Brain microvascular endothelial cell (primary cell): ENCODE data around the gene THBS3.
A peak's percentile ranks its signal among the peaks of the same experiment; 100 is the strongest.
"Not testable (repeated sequence)": the region's sequence is repeated elsewhere in the genome, so short reads cannot be mapped to it uniquely, and the experiment has no call there.

ENCODE experiments used
- DNase-seq: peaks from one replicate; pipeline ENCODE4 v3.0.0-alpha.2; 2020
- H3K27ac ChIP-seq: fragments of 250-450 bp; sonication (Bioruptor Pico); 2 replicates; pipeline ENCODE4 v1.5.1; 2020; ENCODE audit warnings: mild to moderate bottlenecking, moderate library complexity
- H3K27me3 ChIP-seq: fragments of 250-450 bp; sonication (Bioruptor Pico); replicated peaks from 2 replicates; pipeline ENCODE4 v1.5.1; 2020; ENCODE audit warnings: mild to moderate bottlenecking
- H3K36me3 ChIP-seq: fragments of 250-450 bp; sonication (Bioruptor Pico); replicated peaks from 2 replicates; pipeline ENCODE4 v1.5.1; 2020; ENCODE audit warnings: mild to moderate bottlenecking
- H3K4me3 ChIP-seq: 2 replicates; pipeline ENCODE4 v1.5.1; 2011; ENCODE audit warnings: low read depth, mild to moderate bottlenecking, control low read depth, low read length, moderate library complexity
- CTCF ChIP-seq: IDR thresholded peaks from 2 replicates; pipeline ENCODE4 v1.5.1; 2011; ENCODE audit warnings: low read depth, mild to moderate bottlenecking, moderate library complexity, low read length, control low read depth, inconsistent platforms; ENCODE audit errors: missing control alignments
- in situ Hi-C: cut with HindIII; loops from 2 replicates; pipeline ENCODE4 v1.10.0; 2017; ENCODE audit warnings: low sequenced_read_pairs, low pct_ligation_motif_present

Gene THBS3

GRCh38 chr1:155219592-155220031 is 11.9 kb upstream of the THBS3 start:
- no peak for TF ChIP-seq CTCF
- H3K36me3 ChIP-seq: no peaks in the 10 kb centered on the region
- H3K4me3 ChIP-seq: no peak overlapping the region
- H3K27me3 ChIP-seq: no peaks in the 10 kb centered on the region
- in situ Hi-C loops: no loop called here
- no peak overlapping the region for H3K27ac ChIP-seq
- DNase-seq: no peak

GRCh38 chr1:155218854-155219591 is 11.3 kb upstream of the THBS3 start:
- Histone ChIP-seq H3K36me3 (no peaks in the 10 kb centered on the region), H3K4me3 (peak overlapping the region; percentile 3), H3K27ac (no peak overlapping the region), H3K27me3 (no peaks in the 10 kb centered on the region)
- DNase-seq: peak; percentile 66
- in situ Hi-C loops: no loop called here
- TF ChIP-seq CTCF: no peak

- DNase-seq, in situ Hi-C loops, H3K27me3 ChIP-seq, H3K4me3 ChIP-seq, H3K36me3 ChIP-seq, H3K27ac ChIP-seq: not testable (repeated sequence)
Measured at GRCh38 chr1:155214702-155215101, 7.0 kb upstream of the THBS3 start.

- in situ Hi-C loops, H3K27me3 ChIP-seq, H3K36me3 ChIP-seq, DNase-seq, H3K4me3 ChIP-seq, H3K27ac ChIP-seq: not testable (repeated sequence)
Measured at GRCh38 chr1:155212051-155212440, 4.3 kb upstream of the THBS3 start.

GRCh38 chr1:155211381-155212050 is 3.8 kb upstream of the THBS3 start:
- DNase-seq, H3K27ac ChIP-seq, in situ Hi-C loops, H3K36me3 ChIP-seq, H3K27me3 ChIP-seq, H3K4me3 ChIP-seq: not testable (repeated sequence)

GRCh38 chr1:155210314-155211104 is 2.8 kb upstream of the THBS3 start:
- no peaks in the 10 kb centered on the region for H3K27me3 ChIP-seq
- DNase-seq: no peak
- in situ Hi-C loops: no loop called here
- peaks cover 6% of the 10 kb centered on the region for H3K36me3 ChIP-seq
- no peak overlapping the region for H3K27ac ChIP-seq
- no peak for TF ChIP-seq CTCF
- no peak overlapping the region for H3K4me3 ChIP-seq

- in situ Hi-C loops: no loop called here
- TF ChIP-seq CTCF: no peak
- H3K27ac ChIP-seq: peak overlapping the region; percentile 100
- peak overlapping the region; percentile 98 for H3K4me3 ChIP-seq
- H3K36me3 ChIP-seq: peaks cover 6% of the 10 kb centered on the region
- no peaks in the 10 kb centered on the region for H3K27me3 ChIP-seq
- no peak for DNase-seq
Measured at GRCh38 chr1:155209312-155209721, 1.6 kb upstream of the THBS3 start.
